SK-N-MC (cell line): Measurements from ENCODE around the gene EEFSEC.

ENCODE experiments used
- EZH2 ChIP-seq: fragments of 200-600 bp; sonication (generic); IDR thresholded peaks from one replicate; pipeline ENCODE4 v1.6.1; 2017; ENCODE audit warnings: antibody characterized with exemption
- POLR2AphosphoS5 ChIP-seq: IDR thresholded peaks from 2 replicates; pipeline ENCODE4 v1.6.1; 2012; ENCODE audit warnings: mild to moderate bottlenecking, low read depth, low read length, borderline replicate concordance

DNA sequence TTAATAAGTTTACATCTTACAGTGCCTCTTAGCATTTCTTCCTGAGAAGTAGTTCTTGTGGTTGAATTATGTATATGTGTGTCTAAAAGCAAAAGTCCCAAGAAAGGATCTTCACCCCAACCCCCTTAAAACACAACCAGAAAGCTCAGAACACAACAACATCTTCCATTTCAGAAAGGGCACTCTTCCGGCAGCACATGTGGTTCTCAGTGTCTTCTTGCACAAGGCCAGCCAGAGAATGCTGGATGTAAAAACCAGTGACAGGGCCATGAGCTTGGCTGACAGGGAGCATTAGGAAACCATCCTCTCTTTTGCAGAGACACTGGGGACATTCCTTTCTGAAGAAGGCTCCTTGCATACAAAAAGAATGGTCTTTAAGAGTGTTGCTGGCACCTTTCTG lies 45.0 kb downstream of the EEFSEC start:
- TF ChIP-seq POLR2AphosphoS5 (no peak), EZH2 (no peak)
